Kidney epithelial cell (primary cell): Measurements from ENCODE around the gene TNPO3. TPM values are rescaled to one million over a fixed set of nuclear protein-coding genes. Genes with fewer than 3 reads are reported as not detected.
A peak's percentile ranks its signal among the peaks of the same experiment; 100 is the strongest.

ENCODE experiments used
- DNase-seq: peaks from one replicate; pipeline ENCODE4 v3.0.0-alpha.2; 2010; ENCODE audit warnings: low read depth
- H3K27me3 ChIP-seq: 2 replicates; pipeline ENCODE4 v1.6.0; 2011; ENCODE audit warnings: low read length; ENCODE audit not compliant: control insufficient read depth, insufficient read depth
- H3K36me3 ChIP-seq: 2 replicates; pipeline ENCODE4 v1.5.1; 2011; ENCODE audit warnings: low read length; ENCODE audit not compliant: control insufficient read depth, insufficient read depth
- H3K4me3 ChIP-seq: 2 replicates; pipeline ENCODE4 v1.5.1; 2011; ENCODE audit warnings: low read depth, mild to moderate bottlenecking, control low read depth, low read length
- CTCF ChIP-seq: IDR thresholded peaks from 2 replicates; pipeline ENCODE4 v1.5.1; 2011; ENCODE audit warnings: mild to moderate bottlenecking, moderate library complexity, low read length, control low read depth, inconsistent platforms; ENCODE audit not compliant: insufficient read depth, poor library complexity, severe bottlenecking
- total RNA-seq: library from RNA; depleted of rRNA; stranded (reverse); fragments of >200 nt; gene quantifications from 2 replicates; pipeline ENCODE4 v1.2.3, GENCODE V29; 2015

The TNPO3 gene
- total RNA-seq, 1 donor from 2014 or later = 50.8 TPM

GRCh38 chr7:128906766-128907559 lies 147.9 kb downstream of the TNPO3 start:
- no peak for DNase-seq

GRCh38 chr7:128906001-128906765 lies 148.7 kb downstream of the TNPO3 start:
- TF ChIP-seq CTCF = no peak
- Histone ChIP-seq H3K36me3 (no peaks in the 10 kb centered on the region), H3K27me3 (peaks cover 3% of the 10 kb centered on the region), H3K4me3 (no peak overlapping the region)
- DNase-seq = no peak

More at GRCh38 chr7:128906766-128907559, 147.9 kb downstream of the TNPO3 start:
- H3K4me3 ChIP-seq = no peak overlapping the region
- H3K36me3 ChIP-seq = no peaks in the 10 kb centered on the region
- TF ChIP-seq CTCF = no peak
- H3K27me3 ChIP-seq = peaks cover 3% of the 10 kb centered on the region

GRCh38 chr7:128904381-128905197 lies 150.3 kb downstream of the TNPO3 start:
- no peak for DNase-seq
- TF ChIP-seq CTCF = peak; percentile 57
- no peaks in the 10 kb centered on the region for H3K27me3 ChIP-seq
- no peaks in the 10 kb centered on the region for H3K36me3 ChIP-seq
- H3K4me3 ChIP-seq = no peak overlapping the region

Other genes with a start within 250 kb of the TNPO3 start
- gene FLNC, start 224.7 kb downstream of the TNPO3 start, total RNA-seq = 243 and 267 TPM in 2 replicates
- 211 and 225 TPM in 2 replicates for gene ATP6V1F, start 192.3 kb downstream of the TNPO3 start, total RNA-seq
- gene KCP, start 144.4 kb downstream of the TNPO3 start, total RNA-seq = 1.3 and 1.4 TPM in 2 replicates
- gene IRF5, start 117.2 kb downstream of the TNPO3 start, total RNA-seq = 19.9 TPM in 2 replicates
- 18.0 and 22.2 TPM in 2 replicates for gene TSPAN33, start 89.6 kb upstream of the TNPO3 start, total RNA-seq
- gene SMO, start 133.5 kb upstream of the TNPO3 start, total RNA-seq = 20.1 and 22.3 TPM in 2 replicates
- gene AHCYL2, start 169.9 kb upstream of the TNPO3 start, total RNA-seq = 9.5 and 10.1 TPM in 2 replicates